ENCODE measurements around the gene TXNRD2. TPM values are rescaled to one million over a fixed set of nuclear protein-coding genes. Genes with fewer than 3 reads are reported as not detected.

Gene TXNRD2
- total and polyA plus RNA-seq, 2 of the 4 experiments (the other 2 are of a cell fraction), result 15.6 to 25.7 TPM

DNA sequence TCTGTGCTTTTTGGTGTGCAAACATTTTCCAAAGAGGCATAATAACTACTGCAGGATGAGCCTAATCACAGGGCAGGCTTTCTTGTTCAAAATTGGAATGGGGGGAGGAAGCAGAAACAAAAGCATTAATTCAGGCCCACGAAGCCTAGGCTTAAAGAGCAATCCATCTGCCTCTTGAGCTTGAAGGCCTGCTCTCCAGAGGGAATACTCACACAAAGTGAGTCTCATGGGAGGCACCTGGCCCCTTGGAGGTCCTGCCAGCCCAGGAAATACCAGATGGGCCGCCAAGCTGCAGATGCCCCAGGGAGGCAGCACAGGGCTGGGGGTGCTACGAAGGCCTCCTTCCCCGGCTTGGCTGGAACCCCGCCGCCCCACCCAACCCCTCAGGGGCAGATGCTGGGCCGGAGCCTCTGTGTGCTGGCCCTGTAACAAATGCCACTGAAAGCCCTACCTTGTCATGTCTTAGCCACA, 39.3 kb downstream of the TXNRD2 start:
- H3K36me3 ChIP-seq (ENCODE audit: control insufficient read depth, insufficient read depth, low read length), result peaks cover 8% of the 10 kb centered on the region
- H3K23ac ChIP-seq (ENCODE audit: low read depth, low read length), result no peak overlapping the region
- H3K9me1 ChIP-seq (ENCODE audit: insufficient read depth, low read length), result 0 out of 2 replicates have a peak, but pooled peaks cover 2% of the 10 kb centered on the region
- no peak overlapping the region for H2BK5ac ChIP-seq (ENCODE audit: low read depth, low read length, poor library complexity, severe bottlenecking)
- no peak overlapping the region for H3K9ac ChIP-seq (ENCODE audit: low read depth, low read length)
- no peak overlapping the region for H3K4me3 ChIP-seq (ENCODE audit: insufficient read depth, low read depth, low read length)
- H3K18ac ChIP-seq (ENCODE audit: low read depth, low read length), result no peak overlapping the region
- H4K8ac ChIP-seq (ENCODE audit: low read depth in 2 of 2, low read length in 2 of 2), result no peak overlapping the region
- DNase-seq (no peak), ATAC-seq (ENCODE audit: low read depth) (no peak)
- in situ Hi-C loops (cut with MboI; ENCODE audit: low sequenced_read_pairs) (no loop called here), intact Hi-C loops (cut with micrococcal nuclease) (no loop called here), dilution Hi-C loops (cut with HindIII; ENCODE audit: low sequenced_read_pairs, unreplicated experiment) (no loop called here)
- no peaks in the 10 kb centered on the region for H4K20me1 ChIP-seq (ENCODE audit: insufficient read depth, low read length)
- no peak overlapping the region for H2AFZ ChIP-seq (replicated peaks; ENCODE audit: low read length, poor library complexity)
- H3K4me2 ChIP-seq (ENCODE audit: low read depth, low read length), result no peak overlapping the region
- 0 out of 4 replicates have a peak, but pooled peaks cover 0 to 4% of the 10 kb centered on the region in 2 experiments for H3K79me1 ChIP-seq (ENCODE audit: low read depth in 1 of 2, low read length in 2 of 2)
- no peak overlapping the region for H4K91ac ChIP-seq (ENCODE audit: insufficient read depth, low read depth, low read length)
- no peak overlapping the region for H3K4ac ChIP-seq (ENCODE audit: low read depth, low read length)
- no peak overlapping the region for H4K5ac ChIP-seq (ENCODE audit: low read depth, low read length)
- H2AK9ac ChIP-seq (replicated peaks; ENCODE audit: low read depth, low read length, poor library complexity), result no peak overlapping the region
- H3K27me3 ChIP-seq (ENCODE audit: control insufficient read depth, insufficient read depth, low read length), result no peaks in the 10 kb centered on the region
- no peak overlapping the region for H2BK120ac ChIP-seq (ENCODE audit: low read depth, low read length)
- no peak overlapping the region for H3K27ac ChIP-seq (ENCODE audit: insufficient read depth, low read length)
- no peak overlapping the region for H2BK15ac ChIP-seq (ENCODE audit: low read depth, low read length)
- no peak overlapping the region for H2BK20ac ChIP-seq (ENCODE audit: low read depth, low read length)
- ChIA-PET POLR2A (ENCODE audit: unreplicated experiment) (no interaction called here), CTCF (interaction anchor here (2.5 kb wide), 1 partner anchor 171 kb away, joined by 10 read pairs; no protein-coding TSS in a partner anchor)
- H3K14ac ChIP-seq (replicated peaks; ENCODE audit: low read depth, low read length), result no peak overlapping the region
- H3K4me1 ChIP-seq (ENCODE audit: control insufficient read depth, insufficient read depth, low read length), result peaks cover 7% of the 10 kb centered on the region
- TF ChIP-seq MAZ (IDR thresholded peaks at IDR 0.05; ENCODE audit: borderline replicate concordance, low read depth, low read length), result no peak
- no peak for TF ChIP-seq RAD21 (IDR thresholded peaks at IDR 0.05; ENCODE audit: low read length)
- TF ChIP-seq CEBPB (IDR thresholded peaks at IDR 0.05; ENCODE audit: low read depth, low read length), result no peak
- TF ChIP-seq, protein P1, sequence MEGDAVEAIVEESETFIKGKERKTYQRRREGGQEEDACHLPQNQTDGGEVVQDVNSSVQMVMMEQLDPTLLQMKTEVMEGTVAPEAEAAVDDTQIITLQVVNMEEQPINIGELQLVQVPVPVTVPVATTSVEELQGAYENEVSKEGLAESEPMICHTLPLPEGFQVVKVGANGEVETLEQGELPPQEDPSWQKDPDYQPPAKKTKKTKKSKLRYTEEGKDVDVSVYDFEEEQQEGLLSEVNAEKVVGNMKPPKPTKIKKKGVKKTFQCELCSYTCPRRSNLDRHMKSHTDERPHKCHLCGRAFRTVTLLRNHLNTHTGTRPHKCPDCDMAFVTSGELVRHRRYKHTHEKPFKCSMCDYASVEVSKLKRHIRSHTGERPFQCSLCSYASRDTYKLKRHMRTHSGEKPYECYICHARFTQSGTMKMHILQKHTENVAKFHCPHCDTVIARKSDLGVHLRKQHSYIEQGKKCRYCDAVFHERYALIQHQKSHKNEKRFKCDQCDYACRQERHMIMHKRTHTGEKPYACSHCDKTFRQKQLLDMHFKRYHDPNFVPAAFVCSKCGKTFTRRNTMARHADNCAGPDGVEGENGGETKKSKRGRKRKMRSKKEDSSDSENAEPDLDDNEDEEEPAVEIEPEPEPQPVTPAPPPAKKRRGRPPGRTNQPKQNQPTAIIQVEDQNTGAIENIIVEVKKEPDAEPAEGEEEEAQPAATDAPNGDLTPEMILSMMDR (conservative IDR thresholded peaks at IDR 0.05; ENCODE audit: low read depth, low read length), result no peak
- no peak for TF ChIP-seq MAFK (IDR thresholded peaks at IDR 0.05; ENCODE audit: low read depth, low read length)
- TF ChIP-seq, protein P2, sequence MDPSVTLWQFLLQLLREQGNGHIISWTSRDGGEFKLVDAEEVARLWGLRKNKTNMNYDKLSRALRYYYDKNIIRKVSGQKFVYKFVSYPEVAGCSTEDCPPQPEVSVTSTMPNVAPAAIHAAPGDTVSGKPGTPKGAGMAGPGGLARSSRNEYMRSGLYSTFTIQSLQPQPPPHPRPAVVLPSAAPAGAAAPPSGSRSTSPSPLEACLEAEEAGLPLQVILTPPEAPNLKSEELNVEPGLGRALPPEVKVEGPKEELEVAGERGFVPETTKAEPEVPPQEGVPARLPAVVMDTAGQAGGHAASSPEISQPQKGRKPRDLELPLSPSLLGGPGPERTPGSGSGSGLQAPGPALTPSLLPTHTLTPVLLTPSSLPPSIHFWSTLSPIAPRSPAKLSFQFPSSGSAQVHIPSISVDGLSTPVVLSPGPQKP (IDR thresholded peaks at IDR 0.05; ENCODE audit: borderline replicate concordance, low read depth, low read length), result no peak
- no peak for TF ChIP-seq CHD1 (IDR thresholded peaks at IDR 0.05; ENCODE audit: low read depth, low read length)
- TF ChIP-seq NFE2L2 (IDR thresholded peaks at IDR 0.05; ENCODE audit: low read depth, low read length), result no peak
- no peak for TF ChIP-seq RCOR1 (IDR thresholded peaks at IDR 0.05; ENCODE audit: insufficient replicate concordance, low read length)
- TF ChIP-seq POLR2A (IDR thresholded peaks at IDR 0.05; ENCODE audit: low read depth, low read length), result no peak
- no peak for TF ChIP-seq FOS (IDR thresholded peaks at IDR 0.05; ENCODE audit: low read depth, low read length)
- no peak for TF ChIP-seq RFX5 (IDR thresholded peaks at IDR 0.05; ENCODE audit: low read depth, low read length)
- TF ChIP-seq BHLHE40 (IDR thresholded peaks at IDR 0.05; ENCODE audit: low read depth, low read length), result no peak
- TF ChIP-seq SMC3 (IDR thresholded peaks at IDR 0.05; ENCODE audit: low read depth, low read length), result no peak
- TF ChIP-seq MXI1 (IDR thresholded peaks at IDR 0.05; ENCODE audit: borderline replicate concordance, low read depth, low read length), result no peak
- no peak overlapping the region for H3K56ac ChIP-seq (ENCODE audit: extremely low read depth, insufficient read depth, low read length)
- no TSS peak for BruUV-seq (replicated peaks)
- no peaks in the 10 kb centered on the region for H3K9me3 ChIP-seq (ENCODE audit: control insufficient read depth, insufficient read depth, low read length)
- H2AK5ac ChIP-seq (ENCODE audit: low read depth, low read length), result no peak overlapping the region
- WGBS, 2 experiments (ENCODE audit: extremely low coverage in 2 of 2, insufficient read length in 1 of 2), result no CpG with 5 or more reads among the region's 7 CpGs

Data from IMR-90 (cell line).